ENCODE data around the gene INTS1.

Gene INTS1

GRCh38 chr7:1502845-1503244 is 1.3 kb downstream of the INTS1 start:
- no peak for DNase-seq

- DNase-seq = no peak
Measured at GRCh38 chr7:1501487-1502270, 2.5 kb downstream of the INTS1 start.

GRCh38 chr7:1500064-1500807 is 4.0 kb downstream of the INTS1 start:
- DNase-seq = no peak

- no peak for DNase-seq
Measured at GRCh38 chr7:1499367-1500029, 4.7 kb downstream of the INTS1 start.

- no peak for DNase-seq
Measured at GRCh38 chr7:1498370-1499305, 5.6 kb downstream of the INTS1 start.

GRCh38 chr7:1497293-1497927 is 6.8 kb downstream of the INTS1 start:
- no peak for DNase-seq

GRCh38 chr7:1496531-1497292 is 7.5 kb downstream of the INTS1 start:
- no peak for DNase-seq

GRCh38 chr7:1495564-1496242 is 8.5 kb downstream of the INTS1 start:
- no peak for DNase-seq

- DNase-seq = no peak
Measured at GRCh38 chr7:1494866-1495563, 9.2 kb downstream of the INTS1 start.

GRCh38 chr7:1494447-1494846 is 9.7 kb downstream of the INTS1 start:
- DNase-seq = no peak

GRCh38 chr7:1493571-1493970 is 10.6 kb downstream of the INTS1 start:
- no peak for DNase-seq

GRCh38 chr7:1493129-1493528 is 11.1 kb downstream of the INTS1 start:
- no peak for DNase-seq

- no peak for DNase-seq
Measured at GRCh38 chr7:1492640-1493039, 11.5 kb downstream of the INTS1 start.

GRCh38 chr7:1492221-1492620 is 12.0 kb downstream of the INTS1 start:
- no peak for DNase-seq

GRCh38 chr7:1490837-1491236 is 13.4 kb downstream of the INTS1 start:
- no peak for DNase-seq

GRCh38 chr7:1489336-1489735 is 14.9 kb downstream of the INTS1 start:
- no peak for DNase-seq

GRCh38 chr7:1488016-1488415 is 16.2 kb downstream of the INTS1 start:
- DNase-seq = no peak

- DNase-seq = no peak
Measured at GRCh38 chr7:1487466-1487865, 16.7 kb downstream of the INTS1 start.

- no peak for DNase-seq
Measured at GRCh38 chr7:1486571-1486970, 17.6 kb downstream of the INTS1 start.

- DNase-seq = no peak
Measured at GRCh38 chr7:1485156-1485555, 19.0 kb downstream of the INTS1 start.
